GM12874 (cell line): ENCODE results near the gene PCSK4.

Experiments
- CTCF ChIP-seq: IDR thresholded peaks from 2 replicates; pipeline ENCODE4 v1.5.1; 2011; ENCODE audit warnings: low read depth, mild to moderate bottlenecking, control low read depth, low read length, moderate library complexity; ENCODE audit not compliant: insufficient read depth

PCSK4 gene

GRCh38 chr19:1457892-1458291 is 32.3 kb downstream of the PCSK4 start:
- no peak for TF ChIP-seq CTCF

- TF ChIP-seq CTCF: no peak
Measured at GRCh38 chr19:1457031-1457739, 33.0 kb downstream of the PCSK4 start.

GRCh38 chr19:1456121-1456900 is 33.8 kb downstream of the PCSK4 start:
- TF ChIP-seq CTCF: no peak

GRCh38 chr19:1455336-1456120 is 34.6 kb downstream of the PCSK4 start:
- no peak for TF ChIP-seq CTCF

- no peak for TF ChIP-seq CTCF
Measured at GRCh38 chr19:1455002-1455335, 35.2 kb downstream of the PCSK4 start.

- TF ChIP-seq CTCF: no peak
Measured at GRCh38 chr19:1453525-1454364, 36.4 kb downstream of the PCSK4 start.
